HK-2 (cell line): ENCODE measurements around the gene MEX3D.
A peak's percentile ranks its signal among the peaks of the same experiment; 100 is the strongest.

ENCODE experiments used
- DNase-seq: peaks from one replicate; pipeline ENCODE4 v3.0.0-alpha.2; 2018; ENCODE audit not compliant: unreplicated experiment

Gene MEX3D

DNA sequence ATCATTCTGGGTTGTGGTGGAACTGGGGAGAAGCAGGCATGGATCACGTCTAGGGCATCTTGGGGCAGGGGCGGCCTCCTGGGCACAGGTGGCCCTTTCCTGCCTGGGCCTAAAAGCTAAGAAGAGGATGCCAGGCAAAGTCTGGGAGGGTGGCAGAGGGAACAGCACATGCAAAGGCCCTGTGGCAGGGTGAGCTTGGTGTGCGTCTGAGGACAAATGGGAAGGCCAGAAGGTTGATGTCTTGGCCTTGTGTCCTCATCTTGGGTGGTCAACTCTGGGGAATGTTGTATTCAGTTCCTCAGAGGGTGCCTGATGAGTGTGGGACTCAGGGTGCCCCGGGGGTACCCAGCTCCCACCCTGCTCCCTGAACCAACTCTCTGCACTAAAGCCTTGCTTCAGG is 49.7 kb downstream of the MEX3D start:
- no peak for DNase-seq

DNA sequence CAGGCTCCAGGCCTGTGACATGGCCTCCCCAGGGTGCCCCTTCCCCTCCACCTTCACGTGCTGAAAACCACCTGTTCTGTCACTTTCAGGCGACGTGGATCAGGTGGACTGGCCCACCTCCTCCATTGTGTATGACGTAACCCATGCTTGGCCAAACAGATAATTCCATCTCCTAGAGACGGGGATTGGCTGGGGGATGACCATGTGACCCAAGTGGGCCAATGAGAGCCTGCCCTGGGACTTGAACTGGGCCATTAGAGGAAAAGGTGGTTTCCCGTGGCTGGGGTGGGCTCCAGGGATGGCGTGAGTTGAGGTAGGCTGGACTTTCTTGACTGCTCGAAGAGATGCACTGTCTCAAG is 51.8 kb downstream of the MEX3D start:
- DNase-seq: no peak

DNA sequence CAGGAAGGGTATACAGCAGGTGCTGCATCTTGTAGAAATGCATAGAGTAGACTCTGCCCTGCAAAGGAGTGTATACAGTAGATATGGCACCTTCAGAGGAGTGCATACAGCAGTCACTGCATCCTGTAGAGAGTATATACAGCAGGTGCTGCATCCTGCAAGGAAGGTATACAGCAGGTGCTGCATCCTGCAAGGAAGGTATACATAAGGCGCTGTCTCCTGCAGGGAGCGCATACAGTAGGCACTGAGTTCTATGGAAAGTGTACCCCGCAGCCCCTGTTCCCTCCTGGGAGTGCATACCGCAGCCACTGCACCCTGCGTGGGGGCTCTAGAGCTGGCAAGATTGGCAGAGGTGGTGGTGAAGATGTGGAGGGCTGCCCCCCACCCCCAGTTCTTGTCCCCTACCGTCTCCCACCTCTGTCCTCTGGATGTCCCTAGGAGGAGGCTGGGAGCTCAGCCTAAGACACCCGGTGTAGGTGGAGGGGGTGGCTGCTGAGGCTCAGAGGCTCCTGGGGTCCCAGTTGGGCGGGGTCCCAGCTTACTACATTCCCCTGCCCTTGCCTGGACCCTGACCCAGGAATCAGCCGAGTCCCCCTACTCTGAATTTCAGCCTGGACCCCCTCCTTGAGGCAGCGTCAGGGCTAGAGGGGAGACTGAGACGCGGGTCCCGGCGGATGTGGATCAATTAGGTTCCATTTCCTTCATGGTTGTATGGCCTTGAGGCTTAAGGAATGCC is 53.0 kb downstream of the MEX3D start:
- no peak for DNase-seq

DNA sequence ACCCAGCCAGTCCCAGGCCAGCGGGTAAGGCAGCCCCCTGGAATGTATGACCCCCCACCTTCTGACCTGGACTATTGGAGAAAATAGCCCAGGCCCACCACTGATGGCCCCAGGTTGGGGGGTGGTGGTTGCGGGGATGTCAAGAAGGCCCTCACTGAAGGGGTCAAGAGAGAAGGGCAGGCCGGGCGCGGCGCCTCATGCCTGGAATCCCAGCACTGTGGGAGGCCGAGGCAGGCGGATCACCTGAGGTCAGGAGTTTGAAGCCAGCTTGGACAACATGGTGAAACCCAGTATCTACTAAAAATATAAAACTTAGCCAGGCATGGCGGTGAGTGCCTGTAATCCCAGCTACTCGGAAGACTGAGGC is 53.8 kb downstream of the MEX3D start:
- no peak for DNase-seq

DNA sequence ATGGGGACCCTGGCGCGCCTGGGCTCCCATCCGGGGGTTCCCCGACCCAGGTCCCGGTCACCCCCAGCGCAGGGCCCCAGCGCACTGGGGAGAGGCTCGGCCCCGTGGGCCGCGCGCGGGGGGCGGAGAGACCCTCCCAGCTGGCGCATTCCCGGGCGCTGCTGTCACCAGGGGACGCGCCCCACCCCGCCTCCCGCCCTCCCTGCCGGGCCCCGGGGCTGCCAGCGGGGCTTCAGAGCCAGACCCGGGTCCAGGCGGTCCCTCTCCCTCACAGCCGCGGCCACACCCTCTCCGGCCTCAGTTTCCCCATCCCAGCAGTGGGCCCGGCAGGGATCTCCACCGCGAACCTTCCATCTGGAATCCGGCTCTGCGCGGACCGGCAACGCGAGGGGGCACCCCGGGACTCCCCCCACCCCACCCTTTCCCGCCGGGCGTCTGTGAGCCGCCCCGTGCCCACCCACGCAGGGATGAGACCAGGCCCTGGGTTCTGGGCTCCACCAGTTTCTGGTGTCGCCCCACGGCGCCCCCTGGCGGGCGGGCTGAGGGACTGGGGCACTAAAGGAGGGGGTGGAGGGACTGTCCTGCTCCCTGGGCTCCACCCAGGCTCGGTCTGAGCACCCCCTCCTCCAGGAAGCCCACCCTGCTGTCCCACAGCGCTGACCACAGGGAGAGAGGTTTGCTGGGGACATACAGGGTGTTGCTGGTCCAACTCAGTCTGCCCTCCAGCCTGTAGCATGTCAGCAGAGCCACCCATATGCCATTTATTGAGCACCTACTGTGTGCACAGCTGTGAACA is 54.4 kb downstream of the MEX3D start:
- DNase-seq: peak; percentile 67

DNA sequence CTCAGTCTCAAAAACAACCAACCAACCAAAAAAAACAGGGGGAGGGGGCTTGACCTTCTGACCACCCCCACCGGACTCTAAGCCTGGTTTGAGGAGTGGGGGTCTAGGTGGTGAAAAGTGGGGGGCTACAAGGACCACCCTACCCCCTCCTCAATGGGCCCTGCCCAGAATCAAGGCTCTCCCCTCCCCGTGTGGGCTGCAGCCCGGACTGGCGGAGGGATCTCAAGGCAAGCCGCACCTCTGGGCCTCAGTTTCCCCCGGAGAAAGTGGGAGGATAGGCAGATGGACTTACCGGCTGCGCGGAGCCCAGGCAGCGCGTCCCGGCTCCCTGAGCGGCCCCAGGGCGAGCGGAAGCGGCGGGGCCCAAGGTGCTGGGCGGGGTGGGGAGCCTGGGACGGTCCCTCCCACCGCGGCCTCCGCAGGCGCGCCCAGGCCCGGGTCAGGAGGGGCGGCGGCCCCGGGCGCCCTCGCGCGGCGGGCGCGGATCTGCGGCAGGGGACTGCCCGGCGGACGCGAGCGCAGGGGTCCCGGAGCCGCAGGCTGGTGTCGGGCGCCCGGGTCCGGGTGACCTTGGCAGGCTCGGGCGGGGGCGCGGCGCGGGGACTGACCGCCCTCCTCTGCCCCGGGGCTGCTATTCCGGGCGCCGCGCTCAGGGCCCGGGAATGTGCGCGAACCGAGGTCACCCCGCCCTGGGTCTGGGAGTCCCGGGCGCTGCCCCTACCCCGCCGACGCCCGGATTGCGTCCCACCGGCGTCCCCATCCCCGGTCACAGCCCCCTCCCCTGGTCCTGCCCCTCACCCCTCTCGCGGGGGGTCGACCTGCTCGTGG is 55.2 kb downstream of the MEX3D start, which contains the start of gene ADAMTSL5:
ADAMTSL5 (minus strand) TSS at position 349 of the 828 bp plus-strand sequence. CDS start 2,076 bp downstream, outside the sequence.
- DNase-seq: peak; percentile 75

DNA sequence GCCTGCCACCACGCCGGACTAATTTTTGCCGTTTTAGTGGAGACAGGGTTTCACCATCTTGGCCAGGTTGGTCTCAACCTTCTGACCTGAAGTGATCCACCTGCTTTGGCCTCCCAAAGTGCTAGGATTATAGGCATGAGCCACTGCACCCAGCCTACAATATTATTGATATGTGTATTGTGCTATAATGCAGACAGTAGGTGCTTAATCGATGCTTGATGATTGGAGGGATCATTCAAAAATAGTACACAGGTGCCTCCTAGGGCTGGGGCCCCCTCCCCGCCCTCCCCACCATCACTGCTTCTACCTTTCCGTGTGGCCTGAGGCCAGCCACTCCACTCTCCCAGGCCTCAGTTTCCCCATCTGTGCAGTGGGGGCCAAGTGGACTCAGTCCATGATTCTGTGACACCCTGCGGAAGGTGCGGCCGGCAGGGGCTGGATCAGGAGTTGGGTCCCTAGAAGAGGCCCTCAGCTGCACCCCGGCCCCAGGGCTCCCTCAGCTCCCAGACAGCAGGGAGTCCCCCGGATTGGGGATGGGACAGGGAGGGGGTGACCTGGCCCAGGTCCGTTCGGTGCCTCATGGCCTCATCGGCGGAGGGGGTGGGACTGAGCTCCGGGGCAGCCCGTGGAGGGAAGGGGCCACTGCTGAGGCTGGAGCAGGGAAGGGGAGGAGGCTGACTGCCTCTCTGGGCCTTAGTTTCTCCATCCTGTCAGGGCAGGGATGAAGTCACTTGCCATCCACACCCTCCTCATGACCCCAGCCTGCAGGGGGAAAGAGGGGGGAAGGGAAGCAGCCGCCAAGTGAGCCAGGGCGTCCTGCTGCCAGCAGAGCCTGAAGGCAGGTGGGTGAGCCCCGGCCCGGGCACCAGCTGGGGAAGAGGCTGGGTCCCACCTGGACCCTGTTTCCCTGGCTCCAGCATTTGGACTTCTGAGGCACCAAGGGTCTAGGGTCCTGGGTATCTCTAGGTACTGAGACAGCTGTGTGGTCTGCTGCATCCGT is 56.5 kb downstream of the MEX3D start:
- DNase-seq: no peak

DNA sequence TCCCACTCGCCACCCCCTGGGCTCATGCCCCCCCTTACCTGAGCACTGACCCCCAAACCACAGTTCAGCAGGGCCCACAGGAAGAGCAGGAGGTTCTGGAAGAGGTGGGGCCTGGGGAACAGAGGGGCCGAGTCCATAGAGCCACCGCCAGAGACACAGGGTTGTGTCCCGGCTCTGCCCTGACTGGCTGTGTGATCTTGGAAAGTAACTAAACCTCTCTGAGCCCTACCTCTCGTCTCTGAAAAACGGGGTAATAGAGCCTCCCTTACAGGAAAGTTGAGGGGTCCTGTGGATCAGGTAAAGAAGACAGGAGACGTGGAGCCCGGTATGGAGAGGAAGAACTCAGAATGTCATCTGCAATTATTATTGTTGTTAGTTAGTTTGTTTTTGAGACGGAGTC is 57.3 kb downstream of the MEX3D start:
- no peak for DNase-seq

DNA sequence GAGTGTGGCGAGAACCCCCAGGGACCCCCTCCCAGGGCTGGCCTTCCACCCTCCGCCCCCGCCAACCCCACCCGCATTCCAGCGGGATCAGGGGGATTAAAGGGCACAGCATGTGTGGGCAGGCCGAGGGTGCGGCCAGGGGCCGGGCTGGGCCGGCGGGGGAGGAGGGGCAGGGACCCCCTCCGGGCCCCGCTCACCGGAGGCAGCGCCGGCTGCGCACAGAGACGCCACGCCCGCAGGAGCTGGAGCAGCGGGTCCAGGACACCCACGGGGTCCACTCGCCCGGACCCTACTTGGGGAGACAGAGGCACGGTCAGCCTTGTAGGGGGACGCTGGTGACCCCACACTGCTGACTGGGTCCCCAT is 57.7 kb downstream of the MEX3D start:
- no peak for DNase-seq

DNA sequence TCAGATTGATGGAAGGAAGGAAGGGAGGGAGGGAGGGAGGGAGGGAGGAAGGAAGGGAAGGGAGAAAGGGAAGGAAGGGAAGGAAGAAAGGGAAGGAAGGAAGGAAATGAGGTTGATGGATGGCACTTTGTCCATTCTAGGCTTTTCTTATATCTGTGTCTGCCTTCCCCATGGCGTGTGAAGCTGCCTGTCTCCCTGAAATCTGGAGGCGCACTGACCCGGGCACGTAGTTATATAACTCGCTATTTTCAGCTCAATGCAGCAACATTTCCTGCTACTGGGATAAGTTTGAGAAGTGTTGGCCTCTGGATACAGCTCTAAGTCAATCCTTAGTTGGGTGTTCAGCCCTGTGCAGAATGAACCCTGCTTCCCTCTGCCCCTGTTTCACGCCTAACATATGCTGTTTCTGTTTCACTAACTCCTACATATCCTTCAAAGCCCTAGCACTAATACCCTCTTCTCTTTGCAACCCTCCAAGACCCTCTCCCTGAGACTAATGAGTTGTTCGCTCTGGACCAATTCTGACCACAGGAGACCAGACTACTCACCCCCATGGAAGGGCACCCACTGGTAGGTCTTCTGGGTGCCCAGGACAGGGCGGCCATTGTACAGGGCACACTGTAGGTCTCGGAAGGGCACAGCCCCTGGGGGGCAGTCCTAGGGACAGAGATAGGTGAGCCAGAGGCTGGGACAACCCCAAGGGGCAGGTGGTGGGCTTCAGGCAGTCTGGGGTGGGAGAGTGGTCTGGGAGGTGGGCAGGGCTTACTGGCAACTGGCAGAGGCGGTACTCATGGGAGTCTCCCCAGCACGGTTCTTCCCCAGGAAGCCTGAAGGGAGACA is 58.3 kb downstream of the MEX3D start:
- DNase-seq: no peak

DNA sequence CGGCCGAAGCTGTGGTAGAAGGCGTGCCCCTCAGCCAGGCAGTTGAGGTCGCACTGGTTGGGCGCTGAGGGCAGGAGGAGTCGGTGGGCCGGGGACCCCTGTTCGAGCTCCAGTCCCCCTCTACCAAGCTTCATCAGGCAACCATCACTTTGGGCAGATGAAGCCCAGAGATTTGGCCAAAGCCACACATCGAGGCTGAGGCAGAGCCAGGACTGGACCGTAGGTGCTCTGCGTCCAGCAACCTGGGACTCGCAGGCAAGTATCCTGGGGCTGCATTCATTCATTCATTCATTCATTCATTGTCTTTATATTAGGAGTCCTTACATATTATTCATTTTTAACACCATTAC is 59.6 kb downstream of the MEX3D start:
- no peak for DNase-seq

DNA sequence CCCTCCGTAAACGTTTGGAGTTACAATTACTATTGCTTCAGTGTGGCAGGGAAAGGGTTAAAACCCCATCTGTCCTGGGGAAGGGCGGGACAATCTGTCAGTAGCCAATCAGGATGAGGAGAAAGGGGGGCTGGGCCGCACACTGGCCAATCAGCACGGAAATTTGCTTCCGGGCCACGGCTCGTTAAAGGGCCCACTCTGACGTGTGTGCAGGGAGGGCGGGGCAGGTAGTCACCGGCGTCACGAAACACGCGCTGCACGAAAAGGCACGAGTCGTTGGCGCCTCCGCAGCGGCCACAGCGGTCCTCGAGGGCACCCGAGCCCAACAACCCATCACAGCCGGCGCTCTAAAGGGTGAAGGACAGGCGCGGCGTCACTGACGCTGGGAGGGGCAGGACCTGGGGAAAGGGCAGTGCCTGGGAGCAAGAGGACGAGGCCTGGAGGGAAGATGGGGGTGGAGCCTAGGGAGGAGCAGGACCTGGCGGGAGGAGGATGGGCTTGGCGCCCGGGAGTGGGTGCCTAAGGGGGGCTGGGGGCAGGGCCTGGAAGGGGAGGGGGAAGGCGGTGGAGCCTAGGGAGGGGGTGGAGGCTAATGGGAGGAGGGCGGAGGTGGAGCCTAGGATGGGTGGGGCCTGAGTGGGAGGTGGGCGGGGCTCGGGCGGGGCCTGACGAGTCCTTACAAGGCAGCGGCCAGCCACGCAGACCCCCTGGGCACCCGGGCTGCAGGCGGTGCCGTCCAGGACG is 60.2 kb downstream of the MEX3D start:
- DNase-seq: peak; percentile 95

DNA sequence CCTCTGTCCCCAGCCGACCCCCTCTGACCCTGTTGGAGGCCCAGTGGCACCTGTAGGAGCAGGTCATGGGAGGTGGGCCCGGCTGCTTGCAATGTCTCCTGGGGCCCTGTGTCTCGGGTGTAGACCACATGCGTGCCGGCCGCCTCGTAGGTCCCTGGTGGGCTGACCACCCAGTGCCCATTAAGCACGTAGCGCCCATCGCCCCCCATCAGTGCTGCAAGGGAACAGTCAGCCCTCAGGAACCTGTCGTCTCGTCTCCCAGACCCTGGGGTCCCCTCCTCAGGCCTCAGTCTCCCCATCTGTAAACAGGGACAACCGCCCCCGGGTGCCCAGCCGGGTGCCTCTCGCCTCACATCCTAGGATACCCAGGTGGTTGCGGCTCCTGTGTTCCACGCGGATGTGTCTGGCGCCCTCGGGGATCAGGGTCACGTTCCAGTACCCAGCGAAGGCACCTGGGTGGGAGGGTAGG is 60.9 kb downstream of the MEX3D start:
- DNase-seq: no peak

DNA sequence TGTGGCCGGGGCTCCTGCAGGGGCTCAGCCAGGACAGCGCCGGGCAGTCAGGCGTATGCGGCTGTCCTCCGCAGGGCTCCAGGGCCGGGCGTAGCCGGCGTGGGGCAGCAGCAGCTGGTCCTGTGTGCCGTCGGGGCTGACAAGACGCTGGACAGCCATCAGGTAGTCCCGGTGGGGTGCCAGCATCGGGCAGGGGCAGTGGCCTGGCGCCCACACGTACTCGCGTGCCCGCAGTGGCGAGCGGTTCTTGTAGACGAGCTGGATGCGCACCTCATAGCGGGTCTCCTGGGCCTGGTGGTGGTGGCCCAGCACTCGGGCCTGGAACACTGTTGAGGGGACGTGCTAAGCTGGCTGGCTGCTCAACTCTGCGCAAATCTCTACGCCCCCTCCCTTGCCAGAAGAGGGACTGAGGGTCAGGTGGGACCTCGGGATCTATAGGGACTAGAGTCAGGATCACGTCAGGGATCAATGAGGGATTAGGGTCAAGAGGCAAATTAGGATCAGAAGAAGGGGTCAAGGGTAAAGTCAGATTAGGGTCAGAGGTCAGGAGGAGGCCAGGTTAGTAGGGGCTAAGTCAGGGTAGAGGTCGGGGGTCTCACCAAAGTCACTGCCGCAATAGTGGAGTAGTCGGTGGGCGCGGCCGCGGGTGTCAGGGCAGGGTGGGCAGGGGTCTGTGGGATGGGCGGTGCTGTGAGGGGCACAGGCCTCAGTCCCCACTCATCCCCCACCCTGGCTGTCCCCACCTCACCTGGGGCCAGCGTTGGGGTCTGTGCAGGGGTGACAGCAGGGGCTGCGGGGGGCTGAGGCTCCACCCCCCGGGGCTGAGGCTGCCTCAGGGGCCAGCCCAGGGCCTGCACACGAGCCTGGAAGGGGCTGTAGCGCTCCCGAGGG is 61.9 kb downstream of the MEX3D start:
- DNase-seq: no peak

DNA sequence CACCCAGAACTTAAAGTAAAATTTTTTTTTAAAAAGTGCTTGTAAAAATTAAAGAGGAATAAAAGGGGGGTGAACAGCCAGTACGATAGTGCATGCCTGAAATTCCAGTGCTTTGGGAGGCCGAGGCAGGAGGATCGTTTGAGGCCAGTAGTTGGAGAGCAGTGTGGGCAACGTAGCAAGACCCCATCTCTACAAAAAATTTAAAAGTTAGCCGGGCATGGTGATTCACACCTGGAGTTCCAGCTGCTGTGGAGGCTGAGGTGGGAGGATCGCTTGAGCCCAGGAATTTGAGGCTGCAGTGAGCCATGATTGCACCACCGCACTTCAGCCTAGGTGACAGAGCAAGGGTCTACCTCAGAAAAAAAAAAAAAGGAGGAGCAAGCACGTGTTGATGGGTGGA is 63.1 kb downstream of the MEX3D start:
- DNase-seq: no peak
